A673 (cell line): ENCODE measurements around the gene DNAJB12. TPM values are rescaled to one million over a fixed set of nuclear protein-coding genes. Genes with fewer than 3 reads are reported as not detected.
A peak's percentile ranks its signal among the peaks of the same experiment; 100 is the strongest.

Source experiments
- BruUV-seq: library from RNA; stranded (reverse); fragments of 400-500 nt; replicated peaks from 2 replicates; lab custom pipeline; 2021; lab: Mats Ljungman, UMichigan
- CTCF ChIA-PET: fragments of 300-600 bp; sonication (Branson Sonifier 250); formaldehyde crosslinking; loops from one replicate; lab custom pipeline; 2022; ENCODE audit warnings: antibody characterized with exemption; lab: Charles Lee
- POLR2A ChIA-PET: fragments of 300-600 bp; sonication (Branson Sonifier 250); formaldehyde crosslinking; loops from one replicate; lab custom pipeline; 2022; ENCODE audit warnings: antibody characterized with exemption; ENCODE audit not compliant: low non-redundant PET; lab: Charles Lee
- DNase-seq: peaks from one replicate; pipeline ENCODE4 v3.0.0-alpha.2; 2015; ENCODE audit warnings: low spot score
- H3K27ac ChIP-seq: fragments of 200-600 bp; sonication (generic); 2 replicates; pipeline ENCODE4 v1.5.1; 2016; ENCODE audit warnings: mixed run types, low read depth, mild to moderate bottlenecking, mixed read lengths, antibody characterized with exemption, low read length; ENCODE audit not compliant: poor library complexity, severe bottlenecking
- H3K27me3 ChIP-seq: fragments of 200-600 bp; sonication (generic); replicated peaks from 2 replicates; pipeline ENCODE4 v1.6.1; 2017; ENCODE audit warnings: mixed run types, low read depth, mild to moderate bottlenecking, mixed read lengths, antibody characterized with exemption, low read length; ENCODE audit not compliant: insufficient read depth, poor library complexity
- H3K36me3 ChIP-seq: fragments of 200-600 bp; sonication (generic); 2 replicates; pipeline ENCODE4 v1.6.1; 2016; ENCODE audit warnings: mixed run types, mild to moderate bottlenecking, mixed read lengths, antibody characterized with exemption, low read length; ENCODE audit not compliant: insufficient read depth, poor library complexity, severe bottlenecking
- H3K4me1 ChIP-seq: fragments of 200-600 bp; sonication (generic); 2 replicates; pipeline ENCODE4 v1.6.1; 2017; ENCODE audit warnings: mixed run types, mild to moderate bottlenecking, mixed read lengths, antibody characterized with exemption, low read length; ENCODE audit not compliant: insufficient read depth, poor library complexity, severe bottlenecking
- H3K4me3 ChIP-seq: fragments of 200-600 bp; sonication (generic); 2 replicates; pipeline ENCODE4 v1.5.1; 2016; ENCODE audit warnings: low read depth, mixed run types, mild to moderate bottlenecking, mixed read lengths, low read length; ENCODE audit not compliant: poor library complexity, severe bottlenecking
- H3K9me3 ChIP-seq: fragments of 200-600 bp; sonication (generic); 2 replicates; pipeline ENCODE4 v1.6.1; 2016; ENCODE audit warnings: mixed run types, low read depth, mild to moderate bottlenecking, mixed read lengths, antibody characterized with exemption, low read length; ENCODE audit not compliant: poor library complexity, severe bottlenecking
- EZH2 ChIP-seq: fragments of 200-600 bp; sonication (generic); IDR thresholded peaks from 2 replicates; pipeline ENCODE4 v1.6.1; 2017; ENCODE audit warnings: borderline replicate concordance, low read depth, mild to moderate bottlenecking, mixed read lengths, antibody characterized with exemption, low read length; ENCODE audit not compliant: poor library complexity, severe bottlenecking
- intact Hi-C: fragments of 100-400 bp; cut with micrococcal nuclease; formaldehyde crosslinking; loops from one replicate; pipeline ENCODE4 v1.10.0; 2022; ENCODE audit not compliant: unreplicated experiment
- total RNA-seq: library from RNA; stranded (reverse); gene quantifications from 2 replicates; pipeline ENCODE4 v1.2.3, GENCODE V29; 2021
- TF ChIP-seq, protein P1 (sequence below): fragments of 300-800, 200-600 bp; sonication (generic); conservative IDR thresholded peaks from 2 replicates; pipeline ENCODE4 v1.5.1; 2017; ENCODE audit warnings: low read depth, mild to moderate bottlenecking, antibody characterized with exemption, low read length, moderate library complexity, mixed read lengths

DNAJB12 gene
- total RNA-seq, 1 experiment from 2014 or later: 29.5 TPM

DNA sequence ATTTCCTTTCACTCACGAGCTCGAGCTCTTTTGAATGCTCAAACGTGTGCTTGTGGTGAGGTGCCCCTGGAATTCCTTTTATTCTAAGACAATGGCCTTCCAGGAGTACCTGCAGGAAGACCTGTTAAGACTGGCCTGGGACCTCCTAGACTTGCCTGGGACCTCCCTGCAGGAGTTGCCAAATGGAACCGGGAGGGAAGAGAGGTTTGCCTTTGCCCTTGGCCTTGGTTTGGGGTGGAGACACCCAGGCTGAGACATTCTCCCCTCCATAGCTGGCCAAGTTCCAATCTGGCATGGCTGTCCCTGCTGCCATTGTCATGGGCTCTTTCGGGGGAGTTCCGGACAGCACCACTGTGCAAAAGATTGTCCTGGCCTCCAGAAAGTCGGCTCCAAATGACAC, 39.7 kb downstream of the DNAJB12 start:
- Histone ChIP-seq H3K4me1 (peaks cover 25% of the 10 kb centered on the region), H3K9me3 (no peaks in the 10 kb centered on the region), H3K36me3 (no peaks in the 10 kb centered on the region), H3K27ac (peak overlapping the region; percentile 21), H3K27me3 (no peaks in the 10 kb centered on the region), H3K4me3 (no peak overlapping the region)
- BruUV-seq: no TSS peak
- TF ChIP-seq, protein P1, sequence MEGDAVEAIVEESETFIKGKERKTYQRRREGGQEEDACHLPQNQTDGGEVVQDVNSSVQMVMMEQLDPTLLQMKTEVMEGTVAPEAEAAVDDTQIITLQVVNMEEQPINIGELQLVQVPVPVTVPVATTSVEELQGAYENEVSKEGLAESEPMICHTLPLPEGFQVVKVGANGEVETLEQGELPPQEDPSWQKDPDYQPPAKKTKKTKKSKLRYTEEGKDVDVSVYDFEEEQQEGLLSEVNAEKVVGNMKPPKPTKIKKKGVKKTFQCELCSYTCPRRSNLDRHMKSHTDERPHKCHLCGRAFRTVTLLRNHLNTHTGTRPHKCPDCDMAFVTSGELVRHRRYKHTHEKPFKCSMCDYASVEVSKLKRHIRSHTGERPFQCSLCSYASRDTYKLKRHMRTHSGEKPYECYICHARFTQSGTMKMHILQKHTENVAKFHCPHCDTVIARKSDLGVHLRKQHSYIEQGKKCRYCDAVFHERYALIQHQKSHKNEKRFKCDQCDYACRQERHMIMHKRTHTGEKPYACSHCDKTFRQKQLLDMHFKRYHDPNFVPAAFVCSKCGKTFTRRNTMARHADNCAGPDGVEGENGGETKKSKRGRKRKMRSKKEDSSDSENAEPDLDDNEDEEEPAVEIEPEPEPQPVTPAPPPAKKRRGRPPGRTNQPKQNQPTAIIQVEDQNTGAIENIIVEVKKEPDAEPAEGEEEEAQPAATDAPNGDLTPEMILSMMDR: no peak
- TF ChIP-seq EZH2: no peak
- DNase-seq: no peak
- ChIA-PET POLR2A (no interaction called here), CTCF (no interaction called here)
- intact Hi-C loops: no loop called here

DNA sequence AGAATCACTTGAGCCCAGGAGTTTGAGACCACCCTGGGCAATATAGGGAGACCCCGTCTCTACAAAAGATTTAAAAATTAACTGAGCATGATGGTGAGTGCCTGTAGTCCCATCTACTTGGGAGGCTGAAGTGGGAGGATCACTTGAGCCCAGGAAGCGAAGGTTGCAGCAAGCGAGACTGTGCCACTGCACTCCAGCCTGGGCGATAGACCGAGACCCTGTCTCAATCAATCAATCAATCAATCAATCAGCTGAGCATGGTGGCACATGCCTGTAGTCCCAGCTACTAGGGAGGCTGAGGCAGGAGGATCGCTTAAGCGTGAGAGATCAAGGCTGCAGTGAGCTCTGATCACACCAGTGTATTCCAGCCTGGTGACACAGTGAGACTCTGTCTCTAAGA, 40.5 kb downstream of the DNAJB12 start:
- no peaks in the 10 kb centered on the region for H3K9me3 ChIP-seq
- CTCF ChIA-PET: no interaction called here
- no peaks in the 10 kb centered on the region for H3K27me3 ChIP-seq
- POLR2A ChIA-PET: no interaction called here
- no peak overlapping the region for H3K27ac ChIP-seq
- DNase-seq: no peak
- peaks cover 18% of the 10 kb centered on the region for H3K4me1 ChIP-seq
- H3K4me3 ChIP-seq: no peak overlapping the region
- TF ChIP-seq, protein P1: no peak
- no peak for TF ChIP-seq EZH2
- no peaks in the 10 kb centered on the region for H3K36me3 ChIP-seq
- intact Hi-C loops: no loop called here
- BruUV-seq: no TSS peak

DNA sequence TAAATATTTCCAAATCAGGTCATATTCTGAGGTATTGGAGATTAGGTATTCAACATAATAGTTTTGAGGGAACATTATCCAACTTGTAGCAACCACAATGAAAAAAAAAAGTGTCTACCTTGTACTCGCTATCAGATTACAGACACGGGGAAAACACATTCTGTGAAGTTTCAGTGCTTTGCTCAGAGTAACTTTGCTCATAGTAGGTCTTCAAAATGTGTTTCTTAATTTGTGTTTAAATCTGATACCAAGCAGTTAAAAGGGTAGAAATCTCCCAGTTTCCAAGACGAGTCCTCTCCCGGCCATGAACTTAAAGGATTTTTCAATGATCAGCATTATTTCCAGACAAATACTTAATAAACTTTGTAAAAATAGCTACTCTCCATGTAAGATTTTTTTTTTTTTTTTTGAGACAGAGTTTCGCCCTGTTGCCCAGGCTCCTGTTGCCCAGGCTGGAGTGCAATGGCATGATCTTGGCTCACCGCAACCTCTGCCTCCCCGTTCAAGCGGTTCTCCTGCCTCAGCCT, 41.8 kb downstream of the DNAJB12 start:
- CTCF ChIA-PET: no interaction called here
- intact Hi-C loops: no loop called here
- POLR2A ChIA-PET: no interaction called here

More for the DNA sequence above, 41.8 kb downstream of the DNAJB12 start:
- no peak for DNase-seq
- Histone ChIP-seq H3K27ac (no peak overlapping the region), H3K9me3 (no peaks in the 10 kb centered on the region), H3K27me3 (no peaks in the 10 kb centered on the region), H3K4me3 (no peak overlapping the region), H3K36me3 (no peaks in the 10 kb centered on the region), H3K4me1 (peaks cover 10% of the 10 kb centered on the region)
- TF ChIP-seq, protein P1: no peak
- TF ChIP-seq EZH2: no peak
- no TSS peak for BruUV-seq
